ENCODE data around the gene TLDC2.
"Not testable (repeated sequence)": the region's sequence is repeated elsewhere in the genome, so short reads cannot be mapped to it uniquely, and the experiment has no call there.

TLDC2 gene

GRCh38 chr20:36932476-36933426, 56.8 kb downstream of the TLDC2 start:
- DNase-seq (ENCODE audit: low read depth in 1 of 2, low spot score in 1 of 2) = no peak
- no peak overlapping the region for H3K27ac ChIP-seq (replicated peaks)
- TF ChIP-seq SPI1 (IDR thresholded peaks at IDR 0.05; ENCODE audit: borderline replicate concordance, low read depth) (0 out of 2 replicates have a peak, but pooled peaks have one; percentile 2), REST (IDR thresholded peaks at IDR 0.05; ENCODE audit: insufficient replicate concordance, low read depth) (no peak)

GRCh38 chr20:36933571-36933970, 57.6 kb downstream of the TLDC2 start:
- H3K4me3 ChIP-seq (replicated peaks; ENCODE audit: insufficient read depth, low read length); H3K27me3 ChIP-seq (ENCODE audit: insufficient read depth, poor library complexity, severe bottlenecking); H3K27ac ChIP-seq (replicated peaks); DNase-seq (ENCODE audit: low read depth in 1 of 2, low spot score in 1 of 2): not testable (repeated sequence)

More at GRCh38 chr20:36932476-36933426, 56.8 kb downstream of the TLDC2 start:
- Histone ChIP-seq H3K27me3 (ENCODE audit: insufficient read depth, poor library complexity, severe bottlenecking) (no peaks in the 10 kb centered on the region), H3K4me3 (replicated peaks; ENCODE audit: insufficient read depth, low read length) (no peak overlapping the region)

DNA sequence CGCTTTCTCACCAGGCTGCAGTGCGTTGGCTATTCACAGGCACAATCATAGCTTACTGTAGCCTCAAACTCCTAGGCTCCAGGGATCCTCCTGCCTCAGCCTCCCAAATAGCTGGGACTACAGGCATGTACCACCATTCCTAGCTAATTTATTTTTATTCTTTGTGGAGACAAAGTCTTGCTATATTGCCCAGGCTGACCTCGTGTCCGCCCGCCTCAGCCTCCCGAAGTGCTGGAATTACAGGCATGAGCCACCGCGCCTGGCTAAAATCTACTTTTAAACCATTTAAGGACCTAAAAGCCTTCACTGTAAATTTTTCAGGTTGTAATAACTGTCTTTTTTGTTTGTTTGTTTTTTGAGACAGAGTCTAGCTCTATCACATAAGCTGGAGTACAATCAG, 60.4 kb downstream of the TLDC2 start:
- Histone ChIP-seq H3K27me3 (ENCODE audit: insufficient read depth, poor library complexity, severe bottlenecking) (no peaks in the 10 kb centered on the region), H3K4me3 (replicated peaks; ENCODE audit: insufficient read depth, low read length) (no peak overlapping the region), H3K27ac (replicated peaks) (no peak overlapping the region)
- TF ChIP-seq POLR2AphosphoS5 (IDR thresholded peaks at IDR 0.05; ENCODE audit: low read depth) (no peak), REST (IDR thresholded peaks at IDR 0.05; ENCODE audit: insufficient replicate concordance, low read depth) (no peak), GABPA (IDR thresholded peaks at IDR 0.05; ENCODE audit: low read depth) (no peak), SPI1 (IDR thresholded peaks at IDR 0.05; ENCODE audit: borderline replicate concordance, low read depth) (no peak)
- TF ChIP-seq, protein P1, sequence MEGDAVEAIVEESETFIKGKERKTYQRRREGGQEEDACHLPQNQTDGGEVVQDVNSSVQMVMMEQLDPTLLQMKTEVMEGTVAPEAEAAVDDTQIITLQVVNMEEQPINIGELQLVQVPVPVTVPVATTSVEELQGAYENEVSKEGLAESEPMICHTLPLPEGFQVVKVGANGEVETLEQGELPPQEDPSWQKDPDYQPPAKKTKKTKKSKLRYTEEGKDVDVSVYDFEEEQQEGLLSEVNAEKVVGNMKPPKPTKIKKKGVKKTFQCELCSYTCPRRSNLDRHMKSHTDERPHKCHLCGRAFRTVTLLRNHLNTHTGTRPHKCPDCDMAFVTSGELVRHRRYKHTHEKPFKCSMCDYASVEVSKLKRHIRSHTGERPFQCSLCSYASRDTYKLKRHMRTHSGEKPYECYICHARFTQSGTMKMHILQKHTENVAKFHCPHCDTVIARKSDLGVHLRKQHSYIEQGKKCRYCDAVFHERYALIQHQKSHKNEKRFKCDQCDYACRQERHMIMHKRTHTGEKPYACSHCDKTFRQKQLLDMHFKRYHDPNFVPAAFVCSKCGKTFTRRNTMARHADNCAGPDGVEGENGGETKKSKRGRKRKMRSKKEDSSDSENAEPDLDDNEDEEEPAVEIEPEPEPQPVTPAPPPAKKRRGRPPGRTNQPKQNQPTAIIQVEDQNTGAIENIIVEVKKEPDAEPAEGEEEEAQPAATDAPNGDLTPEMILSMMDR (IDR thresholded peaks at IDR 0.05; ENCODE audit: insufficient read depth, low read length) = no peak
- DNase-seq (ENCODE audit: low read depth in 1 of 2, low spot score in 1 of 2) = no peak

GRCh38 chr20:36936761-36937401, 60.9 kb downstream of the TLDC2 start:
- not testable (repeated sequence) for H3K27ac ChIP-seq (replicated peaks); DNase-seq (ENCODE audit: low read depth in 1 of 2, low spot score in 1 of 2); H3K4me3 ChIP-seq (replicated peaks; ENCODE audit: insufficient read depth, low read length); H3K27me3 ChIP-seq (ENCODE audit: insufficient read depth, poor library complexity, severe bottlenecking)

DNA sequence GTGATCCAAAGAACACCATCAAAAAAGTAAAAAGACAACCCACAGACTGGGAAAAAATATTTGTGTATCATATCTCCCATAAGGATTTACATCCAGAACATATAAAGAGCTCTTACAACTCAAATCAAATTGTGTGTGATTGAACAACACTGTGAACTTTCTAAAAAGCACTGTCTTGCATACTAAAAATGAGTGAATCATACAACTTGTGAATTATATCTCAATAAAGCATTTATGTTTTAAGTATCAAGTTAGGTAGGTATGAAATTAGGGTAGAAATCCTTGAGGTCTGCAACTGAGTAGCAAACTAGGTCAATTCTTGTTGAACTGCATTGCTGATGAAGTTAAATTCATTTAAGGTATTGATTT, 61.4 kb downstream of the TLDC2 start:
- no peak overlapping the region for H3K4me3 ChIP-seq (replicated peaks; ENCODE audit: insufficient read depth, low read length)
- TF ChIP-seq POLR2AphosphoS5 (IDR thresholded peaks at IDR 0.05; ENCODE audit: low read depth) = no peak
- TF ChIP-seq, protein P1 (IDR thresholded peaks at IDR 0.05; ENCODE audit: insufficient read depth, low read length) = no peak
- no peak for TF ChIP-seq SPI1 (IDR thresholded peaks at IDR 0.05; ENCODE audit: borderline replicate concordance, low read depth)
- no peak for TF ChIP-seq GABPA (IDR thresholded peaks at IDR 0.05; ENCODE audit: low read depth)
- no peak for TF ChIP-seq REST (IDR thresholded peaks at IDR 0.05; ENCODE audit: insufficient replicate concordance, low read depth)
- DNase-seq (ENCODE audit: low read depth in 1 of 2, low spot score in 1 of 2) = no peak
- H3K27me3 ChIP-seq (ENCODE audit: insufficient read depth, poor library complexity, severe bottlenecking) = no peaks in the 10 kb centered on the region
- H3K27ac ChIP-seq (replicated peaks) = no peak overlapping the region
